ENCODE results near the gene B9D2.

GRCh38 chr19:41410336-41411054, 46.5 kb upstream of the B9D2 start:
- no peak for TF ChIP-seq CTCF (IDR thresholded peaks at IDR 0.05)
- no peak for TF ChIP-seq POLR2A (IDR thresholded peaks at IDR 0.05)
